HG03045 (cell line): Measurements from ENCODE around the gene GJD3.
"Not testable (repeated sequence)": the region's sequence is repeated elsewhere in the genome, so short reads cannot be mapped to it uniquely, and the experiment has no call there.

Experiments used
- ATAC-seq: cut with Tn5 transposase; IDR thresholded peaks from one replicate; pipeline ENCODE4 v1.9.1; 2021; ENCODE audit warnings: mild to moderate bottlenecking, moderate library complexity; ENCODE audit not compliant: unreplicated experiment

Gene GJD3

DNA sequence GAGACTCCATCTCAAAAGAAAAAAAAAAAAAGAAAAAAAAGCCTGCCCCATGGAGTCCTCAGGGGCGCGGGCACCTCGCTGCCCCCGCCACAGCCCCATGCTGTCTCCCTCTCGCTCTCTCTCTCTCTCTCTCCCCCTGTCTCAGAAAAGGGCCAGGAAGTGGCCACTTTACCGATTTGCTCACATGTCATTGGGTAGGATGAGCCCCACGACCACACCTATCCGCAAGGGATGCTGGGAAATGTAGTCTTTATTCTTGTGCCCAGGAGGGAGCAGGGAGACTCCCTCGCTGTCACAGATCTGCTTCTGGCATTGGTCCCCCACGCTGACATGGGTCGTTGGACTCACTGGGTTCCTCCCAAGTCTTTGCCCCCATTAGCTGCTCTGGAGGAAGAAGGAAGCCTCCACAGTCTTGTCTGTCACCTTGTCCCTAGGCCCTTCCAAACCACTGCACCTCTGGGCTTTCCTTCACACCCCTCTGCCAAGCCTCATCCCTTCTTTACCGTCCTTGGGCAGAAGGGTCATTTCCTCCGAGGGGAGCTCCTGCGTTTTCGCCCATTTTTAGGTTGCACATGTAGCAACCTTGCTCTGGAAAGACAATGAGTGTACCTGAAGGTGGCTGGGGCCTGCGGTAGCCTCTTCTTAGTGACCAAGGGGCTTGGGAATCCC is 6.9 kb upstream of the GJD3 start:
- ATAC-seq: no peak

DNA sequence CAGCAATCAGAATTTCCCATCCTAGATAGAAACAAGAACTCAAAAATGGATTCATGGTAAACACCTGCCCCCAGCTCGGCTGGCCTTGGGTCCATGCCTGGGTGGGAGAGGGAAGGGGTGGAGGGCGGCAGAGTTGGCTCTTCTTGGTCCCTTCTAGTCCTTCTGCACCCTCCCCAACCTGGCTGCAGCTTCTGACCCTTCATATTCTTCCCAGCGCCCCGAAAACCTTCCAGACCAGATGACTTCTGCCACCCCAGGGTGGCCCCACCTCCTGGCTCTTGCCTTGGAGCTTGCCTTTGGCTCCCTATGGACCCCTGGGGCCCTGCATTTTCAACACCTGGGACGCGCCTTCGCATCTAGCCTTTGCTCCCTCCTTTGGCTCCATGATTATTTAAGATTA is 5.4 kb upstream of the GJD3 start:
- no peak for ATAC-seq

DNA sequence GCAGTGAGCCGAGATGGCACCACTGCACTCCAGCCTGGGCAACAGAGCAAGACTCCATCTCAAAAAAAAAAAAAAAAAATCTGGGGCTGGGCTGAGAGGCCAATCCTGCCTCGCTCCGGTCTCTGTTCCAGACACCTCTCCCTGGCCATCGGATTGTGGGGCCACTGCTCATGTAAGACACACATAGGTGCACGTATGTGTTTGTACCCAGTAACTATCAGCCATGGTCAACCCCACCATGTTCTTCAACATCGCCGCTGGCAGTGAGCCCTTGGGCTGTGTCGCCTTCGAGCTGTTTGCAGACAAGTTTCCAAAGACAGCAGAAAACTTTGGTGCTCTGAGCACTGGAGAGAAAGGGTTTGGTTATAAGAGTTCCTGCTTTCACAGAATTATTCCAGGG is 3.2 kb upstream of the GJD3 start:
- ATAC-seq: not testable (repeated sequence)

DNA sequence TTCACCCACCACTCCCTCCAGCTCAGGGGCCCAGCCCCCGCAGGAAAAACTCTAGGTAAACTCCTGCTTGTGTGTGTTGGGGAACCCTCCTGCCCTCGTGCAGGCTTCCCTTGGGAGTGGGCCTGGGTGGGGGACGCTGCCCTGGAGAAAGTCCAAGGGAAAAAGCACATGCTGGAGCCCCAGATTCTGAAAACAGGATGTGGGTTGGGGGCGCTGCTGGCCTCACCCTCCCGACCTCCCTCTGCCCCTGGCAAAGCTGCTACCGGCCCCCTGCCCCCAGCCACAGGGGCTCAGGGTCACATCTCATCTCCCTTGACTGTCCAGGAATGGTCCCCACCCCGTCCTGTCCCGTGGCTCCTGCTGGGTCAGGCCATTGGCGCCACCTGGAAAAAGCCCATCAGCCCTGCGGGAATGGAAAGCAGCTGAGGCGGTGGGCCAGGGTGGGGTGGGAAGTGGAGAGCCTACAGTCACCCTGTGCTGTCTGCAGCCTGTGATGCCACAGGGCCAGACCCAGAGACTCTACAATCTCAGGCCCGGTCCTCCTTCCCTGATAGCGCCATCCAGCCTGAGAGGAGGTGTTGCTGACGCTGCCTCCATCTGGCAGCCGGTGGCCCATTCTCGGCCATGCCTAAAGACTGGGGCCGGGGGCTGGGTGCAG is 2.5 kb upstream of the GJD3 start:
- no peak for ATAC-seq

DNA sequence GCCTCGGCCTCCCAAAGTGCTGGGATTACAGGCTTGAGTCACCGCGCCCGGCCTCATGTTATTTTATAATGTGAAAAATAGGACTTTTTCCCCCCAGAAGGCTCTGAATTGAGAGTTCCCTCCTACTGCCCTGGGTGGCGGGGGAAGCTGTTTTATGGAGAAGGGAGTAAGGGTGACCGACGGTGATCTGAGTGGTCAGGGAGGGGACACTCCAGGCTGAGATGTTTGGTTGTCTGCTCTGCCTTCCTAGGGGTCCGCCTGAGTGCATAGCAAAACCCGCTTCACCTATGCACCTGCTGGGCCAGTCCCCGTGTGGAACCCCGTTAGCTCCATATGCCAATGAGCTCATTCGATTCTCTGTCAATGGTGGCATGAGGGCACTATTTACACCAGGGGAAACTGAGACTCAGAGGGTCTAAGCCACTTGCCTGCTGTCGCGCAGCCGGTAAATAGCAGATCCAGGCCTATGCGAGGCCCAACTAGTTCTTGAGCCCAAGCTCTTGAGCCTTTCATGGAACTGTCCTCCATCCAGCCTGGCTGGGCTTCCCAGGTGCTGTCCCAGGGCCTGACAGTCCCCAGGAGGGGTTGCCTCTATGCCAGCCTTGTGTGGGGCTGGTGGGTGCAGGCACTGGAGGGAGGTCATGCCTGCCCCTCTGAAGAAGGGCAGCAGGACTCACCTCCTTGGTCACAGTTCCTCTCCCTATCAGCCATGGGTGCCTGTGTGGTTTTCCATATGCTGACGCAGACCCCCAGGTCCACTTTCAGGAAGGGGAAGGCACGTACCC is 1.7 kb upstream of the GJD3 start:
- ATAC-seq: no peak

DNA sequence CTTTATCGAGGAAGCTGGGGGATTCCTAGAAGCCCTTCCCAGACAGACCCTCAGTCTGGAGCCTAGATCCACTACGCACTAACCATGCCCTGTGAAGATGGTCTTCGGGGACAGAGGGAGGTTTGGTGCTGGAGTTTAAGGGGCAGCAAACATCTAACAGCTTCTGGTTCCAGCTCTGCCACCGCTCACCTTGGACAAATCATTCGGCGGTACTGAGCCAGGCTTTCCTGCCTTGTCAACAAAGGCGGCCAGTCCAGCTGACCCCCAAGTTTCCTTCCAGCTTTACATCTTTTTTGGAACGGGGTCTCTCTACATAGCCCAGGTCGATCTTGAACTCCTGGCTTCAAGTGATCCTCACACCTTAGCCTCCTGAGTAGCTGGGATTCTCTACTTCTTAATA is 369 bp upstream of the GJD3 start:
- no peak for ATAC-seq

DNA sequence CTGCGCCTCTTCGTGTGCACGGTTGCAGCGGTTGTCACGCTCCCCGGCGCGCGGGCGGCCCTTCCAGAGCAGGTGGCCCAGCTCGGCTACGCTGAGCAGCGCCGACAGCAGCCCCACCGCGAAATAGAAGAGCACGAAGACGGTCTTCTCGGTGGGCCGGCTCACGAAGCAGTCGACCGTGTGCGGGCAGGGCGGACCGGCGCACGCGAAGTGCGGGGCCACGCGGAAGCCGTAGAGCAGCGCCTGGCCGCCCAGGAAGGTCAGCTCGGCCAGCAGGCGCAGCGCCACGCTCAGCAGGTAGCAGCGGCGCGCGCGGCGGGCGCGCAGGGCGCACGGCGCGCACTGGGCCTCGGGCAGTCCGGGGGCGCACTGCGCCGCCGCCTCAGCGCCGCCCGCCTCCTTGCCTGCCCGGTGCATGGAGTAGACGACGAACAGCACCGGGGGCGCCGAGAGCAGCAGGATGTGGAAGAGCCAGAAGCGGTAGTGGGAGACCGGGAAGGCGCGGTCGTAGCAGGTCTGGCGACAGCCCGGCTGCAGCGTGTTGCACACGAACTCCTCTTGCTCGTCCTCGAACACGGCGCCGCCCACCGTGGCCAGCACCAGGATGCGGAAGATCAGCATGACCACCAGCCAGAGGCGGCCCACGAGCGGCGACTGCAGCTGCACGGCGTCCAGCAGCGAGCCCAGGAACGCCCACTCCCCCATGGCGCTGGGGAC is 1.3 kb downstream of the GJD3 start:
- no peak for ATAC-seq

DNA sequence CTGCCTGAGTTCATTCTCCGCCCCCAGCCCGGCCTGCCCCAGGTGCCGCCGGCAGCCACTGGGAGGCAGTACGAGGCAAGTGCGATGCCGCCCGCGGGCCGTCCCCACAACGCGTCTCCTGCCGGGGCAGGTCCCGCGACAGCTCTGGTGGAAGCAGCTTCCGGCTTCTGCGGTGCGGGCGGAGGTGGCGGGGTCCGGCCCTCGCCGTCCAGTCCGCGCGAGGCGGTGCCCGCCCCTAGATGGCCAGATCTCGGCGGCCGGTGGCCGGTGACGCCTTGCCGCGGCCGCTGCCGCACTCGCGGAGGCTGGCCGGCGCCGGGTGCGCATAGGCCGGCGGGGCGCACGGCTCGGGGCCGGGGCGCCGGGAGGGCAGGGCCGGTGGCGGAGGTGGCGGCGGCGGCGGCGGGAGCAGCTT is 1.8 kb downstream of the GJD3 start:
- ATAC-seq: peak; percentile 55

DNA sequence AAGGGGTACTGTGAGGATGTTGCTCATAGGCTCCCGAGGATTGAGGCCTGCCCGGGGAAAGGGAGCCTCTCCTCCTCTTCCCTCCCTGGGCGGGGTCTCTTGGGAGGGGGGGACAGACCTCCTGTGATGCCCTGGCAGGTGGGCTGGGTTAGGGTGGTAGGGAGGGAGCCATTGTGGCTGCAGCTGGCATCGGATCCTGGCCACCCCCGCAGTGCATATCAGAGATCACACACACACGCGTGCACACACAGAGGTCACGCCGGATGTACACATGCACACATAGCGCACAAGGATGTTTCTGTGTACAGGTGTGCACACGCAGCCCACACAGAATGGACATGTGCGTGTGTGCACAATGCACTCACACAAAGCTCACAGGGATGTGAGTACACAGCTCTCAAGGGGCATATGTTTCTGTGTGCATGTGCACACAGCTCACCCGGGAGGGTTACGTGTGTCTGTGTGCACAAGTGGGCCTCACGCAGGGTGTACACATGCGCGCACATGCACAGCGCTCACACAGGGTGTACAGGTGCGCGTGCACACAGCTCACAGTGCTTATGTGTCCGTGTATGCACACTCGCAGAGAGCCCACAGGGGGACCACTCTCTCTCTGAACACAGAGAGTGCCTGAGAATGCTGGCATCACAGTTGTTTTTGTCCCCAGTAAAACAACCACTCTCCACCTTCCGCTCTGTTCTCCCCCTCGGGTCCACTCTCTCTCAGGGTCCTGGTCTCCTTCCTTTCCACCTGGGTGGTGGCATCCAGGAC is 2.4 kb downstream of the GJD3 start:
- ATAC-seq: no peak

DNA sequence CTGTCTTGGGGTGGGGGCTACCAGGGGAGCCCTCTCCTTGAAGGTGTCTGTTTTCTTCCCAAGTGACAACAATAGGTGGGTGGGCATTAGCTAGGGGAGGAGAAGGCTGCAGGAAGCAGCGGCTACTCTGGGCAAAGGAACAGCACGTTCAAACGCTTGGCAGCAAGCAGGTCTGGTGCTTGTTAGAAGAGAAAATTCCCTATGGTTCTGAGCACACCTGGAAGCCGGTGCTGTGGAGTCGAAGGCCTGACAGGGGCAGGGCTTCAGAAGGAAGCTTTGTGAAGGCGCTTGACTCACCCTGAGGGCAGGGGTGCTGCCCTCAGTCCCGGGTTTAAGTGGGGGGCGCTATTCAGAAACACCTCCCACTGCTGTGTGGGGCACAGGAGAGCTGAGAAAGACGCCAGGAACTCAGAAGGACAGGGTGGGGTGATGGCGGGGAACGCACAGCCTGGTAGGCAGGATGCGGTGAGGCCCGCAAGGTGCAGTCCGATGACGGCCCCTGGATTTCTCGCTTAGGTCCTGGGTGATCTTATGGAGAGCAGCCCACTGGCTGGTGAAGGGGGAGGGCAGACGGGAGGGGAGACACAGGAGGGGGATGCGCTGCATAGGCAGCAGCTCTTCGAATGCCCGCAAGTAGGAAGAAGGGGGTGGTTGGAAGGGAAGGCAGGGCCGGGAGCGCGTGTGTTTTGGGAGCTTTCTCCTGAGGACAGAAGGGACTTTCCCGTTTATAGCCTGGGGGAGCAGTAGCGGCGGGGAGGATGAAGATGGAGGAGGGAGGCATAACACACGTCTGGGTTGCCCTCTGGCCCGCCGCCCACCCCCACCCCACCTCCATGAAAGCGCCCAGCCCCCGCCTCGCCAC is 3.2 kb downstream of the GJD3 start:
- ATAC-seq: no peak

DNA sequence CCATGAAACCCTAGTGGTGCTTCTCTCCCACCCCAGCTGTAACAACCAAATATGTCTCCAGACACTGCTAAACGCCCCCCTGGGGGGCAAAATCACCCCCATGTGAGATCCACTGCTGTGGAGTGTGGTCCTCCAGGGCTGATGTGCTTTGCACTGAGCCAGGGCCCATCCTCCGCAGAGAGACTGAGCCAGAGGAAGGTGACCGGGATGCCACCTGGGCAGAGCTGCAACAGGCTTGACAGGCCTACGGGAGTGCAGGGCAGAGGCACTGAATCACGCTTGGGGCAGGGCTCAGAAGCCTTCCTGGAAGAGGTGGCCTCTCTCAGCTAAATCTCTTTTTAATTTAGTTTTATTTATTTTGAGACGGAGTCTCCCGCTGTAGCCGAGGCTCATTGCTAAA is 4.4 kb downstream of the GJD3 start:
- no peak for ATAC-seq

DNA sequence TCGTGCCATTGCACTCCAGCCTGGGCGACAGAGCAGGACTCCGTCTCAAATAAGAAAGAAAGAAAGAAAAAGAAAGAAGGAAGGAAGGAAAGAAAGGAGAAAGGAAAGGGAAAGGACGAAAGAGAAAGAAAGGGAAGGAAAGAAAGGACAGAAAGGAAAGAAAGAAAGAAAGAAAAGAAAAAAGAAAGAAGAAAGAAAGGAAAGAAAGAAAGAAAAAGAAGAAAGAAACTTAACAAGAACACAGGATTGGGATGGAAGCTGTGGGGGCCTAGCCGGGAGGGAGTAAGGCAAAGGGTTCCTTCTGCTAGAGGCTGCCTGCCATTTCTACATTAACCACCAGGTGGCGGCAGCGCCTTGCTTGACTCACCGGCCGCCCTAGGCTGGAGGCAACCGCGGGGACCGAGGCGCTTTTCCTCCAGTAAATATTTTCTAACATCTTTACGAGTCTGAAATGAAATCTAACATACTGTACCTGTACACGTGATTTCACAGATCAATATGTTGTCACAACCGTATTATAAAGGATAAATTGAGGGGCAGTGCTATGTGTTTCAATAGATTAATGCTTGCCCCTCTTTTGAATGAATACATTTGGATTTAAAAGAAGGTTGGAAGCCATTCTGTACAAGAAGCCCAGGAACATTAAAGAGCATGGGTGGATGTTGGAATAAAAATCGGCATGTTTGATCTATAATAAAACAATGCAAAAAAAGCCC is 6.1 kb downstream of the GJD3 start:
- no peak for ATAC-seq

DNA sequence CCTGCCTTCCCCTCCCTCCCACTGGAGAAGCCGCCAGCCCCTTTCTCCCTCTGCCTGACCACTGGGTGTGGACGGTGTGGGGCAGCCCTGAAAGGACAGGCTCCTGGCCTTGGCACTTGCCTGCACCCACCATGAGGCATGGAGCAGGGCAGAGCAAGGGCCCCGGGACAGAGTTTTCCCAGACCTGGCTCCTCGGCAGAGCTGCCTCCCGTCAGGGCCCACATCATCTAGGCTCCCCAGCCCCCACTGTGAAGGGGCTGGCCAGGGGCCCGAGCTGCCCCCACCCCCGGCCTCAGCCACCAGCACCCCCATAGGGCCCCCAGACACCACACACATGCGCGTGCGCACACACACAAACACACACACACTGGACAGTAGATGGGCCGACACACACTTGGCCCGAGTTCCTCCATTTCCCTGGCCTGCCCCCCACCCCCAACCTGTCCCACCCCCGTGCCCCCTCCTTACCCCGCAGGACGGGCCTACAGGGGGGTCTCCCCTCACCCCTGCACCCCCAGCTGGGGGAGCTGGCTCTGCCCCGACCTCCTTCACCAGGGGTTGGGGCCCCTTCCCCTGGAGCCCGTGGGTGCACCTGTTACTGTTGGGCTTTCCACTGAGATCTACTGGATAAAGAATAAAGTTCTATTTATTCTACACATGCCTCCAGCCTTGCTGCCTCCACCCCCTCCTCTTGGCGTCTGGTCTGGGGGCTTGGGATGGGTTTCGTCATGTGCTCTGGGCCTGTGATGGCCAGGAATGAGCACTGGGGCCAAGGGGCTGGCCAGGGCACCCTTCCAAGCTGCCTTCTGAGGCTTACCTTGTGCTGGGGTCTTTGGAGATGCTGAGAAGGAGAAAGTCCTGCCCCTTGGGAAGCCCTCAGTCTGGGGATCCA is 7.3 kb downstream of the GJD3 start:
- ATAC-seq: no peak

DNA sequence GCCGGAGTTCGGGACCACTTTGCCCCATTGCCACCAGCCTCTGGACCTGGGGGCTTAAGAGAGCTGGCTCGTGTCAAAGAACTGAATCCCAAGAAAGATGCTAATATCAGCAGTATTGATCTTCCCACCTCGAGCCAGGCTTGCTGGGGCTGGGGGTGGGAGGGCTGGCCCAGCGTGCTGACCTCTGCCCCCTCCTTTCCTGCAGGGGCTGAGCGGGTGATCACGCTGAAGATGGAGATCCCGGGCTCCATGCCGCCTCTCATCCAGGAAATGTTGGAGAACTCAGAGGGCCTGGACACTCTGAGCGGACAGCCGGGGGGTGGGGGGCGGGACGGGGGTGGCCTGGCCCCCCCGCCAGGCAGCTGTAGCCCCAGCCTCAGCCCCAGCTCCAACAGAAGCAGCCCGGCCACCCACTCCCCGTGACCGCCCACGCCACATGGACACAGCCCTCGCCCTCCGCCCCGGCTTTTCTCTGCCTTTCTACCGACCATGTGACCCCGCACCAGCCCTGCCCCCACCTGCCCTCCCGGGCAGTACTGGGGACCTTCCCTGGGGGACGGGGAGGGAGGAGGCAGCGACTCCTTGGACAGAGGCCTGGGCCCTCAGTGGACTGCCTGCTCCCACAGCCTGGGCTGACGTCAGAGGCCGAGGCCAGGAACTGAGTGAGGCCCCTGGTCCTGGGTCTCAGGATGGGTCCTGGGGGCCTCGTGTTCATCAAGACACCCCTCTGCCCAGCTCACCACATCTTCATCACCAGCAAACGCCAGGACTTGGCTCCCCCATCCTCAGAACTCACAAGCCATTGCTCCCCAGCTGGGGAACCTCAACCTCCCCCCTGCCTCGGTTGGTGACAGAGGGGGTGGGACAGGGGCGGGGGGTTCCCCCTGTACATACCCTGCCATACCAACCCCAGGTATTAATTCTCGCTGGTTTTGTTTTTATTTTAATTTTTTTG is 8.5 kb downstream of the GJD3 start:
- no peak for ATAC-seq

DNA sequence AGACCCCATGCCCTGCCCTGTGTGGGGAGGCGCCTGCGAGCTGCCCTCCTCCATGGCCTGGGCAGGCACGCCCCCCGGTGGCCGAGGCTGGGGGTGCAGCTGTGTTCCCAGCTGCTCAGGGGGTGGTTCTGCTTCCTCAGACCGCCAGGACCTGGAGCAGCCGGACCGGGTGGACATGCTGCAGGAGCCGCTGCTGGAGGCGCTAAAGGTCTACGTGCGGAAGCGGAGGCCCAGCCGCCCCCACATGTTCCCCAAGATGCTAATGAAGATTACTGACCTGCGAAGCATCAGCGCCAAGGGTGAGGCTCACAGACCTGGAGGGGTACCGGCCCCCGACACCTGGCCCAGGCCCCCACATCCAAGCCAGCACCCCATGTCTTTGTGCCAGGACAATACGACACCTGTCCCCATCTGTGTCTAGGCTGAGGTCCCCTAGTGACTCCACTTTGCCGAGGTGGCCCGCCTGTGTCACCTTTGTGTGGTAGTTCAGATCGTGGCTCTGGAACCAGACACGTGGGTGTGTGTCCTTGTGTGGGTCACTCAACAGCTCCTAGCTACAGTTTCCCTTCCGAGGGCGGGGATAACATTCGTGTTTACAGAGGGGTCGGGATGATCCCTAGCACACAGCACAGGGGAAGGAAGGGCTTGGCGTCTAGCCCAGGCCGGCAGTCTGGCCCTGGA is 9.3 kb downstream of the GJD3 start:
- ATAC-seq: no peak
